Progenitor cell of endocrine pancreas (in vitro differentiated cells): ENCODE results near the gene SOAT1. TPM values are rescaled to one million over a fixed set of nuclear protein-coding genes. Genes with fewer than 3 reads are reported as not detected.

Experiments used
- DNase-seq: peaks from one replicate; pipeline ENCODE4 v3.0.0; 2021; ENCODE audit warnings: low spot score; ENCODE audit not compliant: unreplicated experiment
- H3K27ac Mint-ChIP-seq: 2 replicates; pipeline ENCODE4 v1.8.0; 2021; ENCODE audit warnings: mild to moderate bottlenecking, moderate library complexity, mixed read lengths
- H3K27me3 Mint-ChIP-seq: 2 replicates; pipeline ENCODE4 v1.8.0; 2021; ENCODE audit warnings: mixed read lengths
- H3K36me3 Mint-ChIP-seq: 2 replicates; pipeline ENCODE4 v1.8.0; 2022; ENCODE audit warnings: mixed read lengths; ENCODE audit not compliant: insufficient read depth
- H3K4me1 Mint-ChIP-seq: 2 replicates; pipeline ENCODE4 v1.8.0; 2021; ENCODE audit warnings: low read depth, mixed read lengths
- H3K4me3 Mint-ChIP-seq: 2 replicates; pipeline ENCODE4 v1.8.0; 2021; ENCODE audit warnings: low read depth, mild to moderate bottlenecking, moderate library complexity, mixed read lengths
- H3K9me3 Mint-ChIP-seq: 2 replicates; pipeline ENCODE4 v1.8.0; 2021; ENCODE audit warnings: low read depth, mixed read lengths
- CTCF ChIP-seq: fragments of 200-600 bp; sonication (generic); IDR thresholded peaks from one replicate; pipeline ENCODE4 v1.5.0; 2021; ENCODE audit warnings: antibody characterized with exemption, mild to moderate bottlenecking; ENCODE audit not compliant: unreplicated experiment
- total RNA-seq: library from RNA; stranded (reverse); gene quantifications from 2 replicates; pipeline ENCODE4 v1.2.1, GENCODE V29; 2021

SOAT1 gene
- total RNA-seq, 1 donor from 2014 or later, result 61.5 TPM

DNA sequence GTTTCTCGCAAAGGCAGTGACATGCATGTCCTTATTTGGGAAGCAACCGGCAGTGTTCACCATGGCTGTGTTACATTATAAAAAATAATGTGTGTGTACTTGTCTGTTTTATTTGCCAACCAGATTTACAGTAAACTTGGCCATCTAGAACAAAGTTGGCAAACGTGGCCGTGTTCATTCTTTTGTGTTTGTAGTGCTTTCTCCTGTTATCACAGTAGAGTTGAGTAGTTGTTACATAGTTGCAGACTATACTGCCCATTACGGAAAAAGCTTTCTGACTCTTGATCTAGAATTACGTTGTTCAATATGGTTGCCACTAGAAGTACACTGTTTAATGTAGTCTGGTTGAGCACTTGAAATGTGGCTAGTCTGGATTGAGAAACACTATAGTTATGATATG lies 19.4 kb downstream of the SOAT1 start:
- no peak for DNase-seq
- no peak for TF ChIP-seq CTCF
- Mint-ChIP-seq H3K27ac (no peak overlapping the region), H3K4me1 (peaks cover 2% of the 10 kb centered on the region), H3K9me3 (no peaks in the 10 kb centered on the region), H3K4me3 (no peak overlapping the region), H3K36me3 (peaks cover 27% of the 10 kb centered on the region), H3K27me3 (no peaks in the 10 kb centered on the region)

DNA sequence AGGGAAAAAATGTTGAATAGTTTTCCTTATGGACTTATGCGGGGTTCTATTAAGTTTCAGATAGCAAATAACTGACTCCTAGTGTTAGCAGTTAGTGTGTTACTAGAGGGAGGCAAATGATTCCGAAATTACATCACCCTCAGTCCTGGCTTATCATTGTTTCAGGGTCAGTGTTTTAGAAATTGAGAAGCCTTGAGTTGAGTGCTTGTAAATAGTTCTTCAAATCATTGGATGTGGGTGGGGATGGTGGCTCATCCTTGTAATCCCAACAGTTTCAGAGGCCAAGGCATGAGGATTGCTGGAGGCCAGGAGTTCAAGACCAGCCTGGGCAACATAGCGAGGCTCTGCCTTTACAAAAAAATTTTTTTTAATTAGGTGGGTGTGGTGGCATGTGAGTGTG lies 21.3 kb downstream of the SOAT1 start:
- peaks cover 29% of the 10 kb centered on the region for H3K36me3 Mint-ChIP-seq

GRCh38 chr1:179318491-179318890 lies 24.9 kb downstream of the SOAT1 start:
- H3K27me3 Mint-ChIP-seq, result no peaks in the 10 kb centered on the region
- no peak overlapping the region for H3K27ac Mint-ChIP-seq
- no peaks in the 10 kb centered on the region for H3K4me1 Mint-ChIP-seq
- no peak for DNase-seq
- peaks cover 30% of the 10 kb centered on the region for H3K36me3 Mint-ChIP-seq
- no peak overlapping the region for H3K4me3 Mint-ChIP-seq
- TF ChIP-seq CTCF, result no peak
- peaks cover 5% of the 10 kb centered on the region for H3K9me3 Mint-ChIP-seq

More for the DNA sequence above, 21.3 kb downstream of the SOAT1 start:
- no peaks in the 10 kb centered on the region for H3K9me3 Mint-ChIP-seq
- peaks cover 2% of the 10 kb centered on the region for H3K4me1 Mint-ChIP-seq
- no peak for DNase-seq
- no peak overlapping the region for H3K4me3 Mint-ChIP-seq
- H3K27me3 Mint-ChIP-seq, result no peaks in the 10 kb centered on the region
- H3K27ac Mint-ChIP-seq, result no peak overlapping the region
- TF ChIP-seq CTCF, result no peak

DNA sequence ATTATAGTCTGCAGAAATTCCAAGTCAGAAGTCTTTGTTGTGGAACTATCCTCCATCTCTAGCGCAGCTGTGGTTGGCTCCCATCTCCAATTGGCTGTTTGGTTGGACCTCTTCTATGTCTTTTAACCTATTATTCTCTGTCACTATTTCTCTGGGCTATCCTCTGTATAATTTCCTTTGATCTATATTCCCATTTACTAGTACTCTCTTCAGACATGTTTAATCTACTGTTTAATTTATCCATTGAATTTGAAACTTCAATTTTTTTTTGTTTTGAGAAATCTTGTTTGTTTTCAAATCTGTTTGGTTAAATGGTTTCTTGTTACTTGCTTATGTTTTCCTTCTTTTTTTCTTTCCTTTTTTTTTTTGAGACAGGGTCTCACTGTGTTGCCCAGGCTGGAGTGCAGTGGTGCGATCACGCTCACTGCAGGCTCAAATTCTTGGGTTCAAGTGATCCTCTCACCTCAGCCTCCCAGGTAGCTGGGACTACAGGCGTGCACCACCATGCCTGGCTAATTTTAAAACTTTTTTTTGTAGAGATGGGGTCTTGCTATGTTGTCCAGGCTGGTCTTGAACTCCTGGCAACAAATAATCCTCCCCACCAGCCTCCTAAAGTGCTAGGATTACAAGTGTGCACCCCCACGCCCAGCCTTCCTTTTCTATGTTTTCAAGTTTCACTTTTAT lies 28.1 kb downstream of the SOAT1 start:
- H3K36me3 Mint-ChIP-seq, result peaks cover 33% of the 10 kb centered on the region
- no peaks in the 10 kb centered on the region for H3K27me3 Mint-ChIP-seq
- no peak for TF ChIP-seq CTCF
- H3K4me3 Mint-ChIP-seq, result no peak overlapping the region
- H3K27ac Mint-ChIP-seq, result no peak overlapping the region
- no peak for DNase-seq
- H3K9me3 Mint-ChIP-seq, result peaks cover 5% of the 10 kb centered on the region
- no peaks in the 10 kb centered on the region for H3K4me1 Mint-ChIP-seq

GRCh38 chr1:179322557-179322956 lies 29.0 kb downstream of the SOAT1 start:
- Mint-ChIP-seq H3K4me1 (no peaks in the 10 kb centered on the region), H3K36me3 (peaks cover 36% of the 10 kb centered on the region), H3K4me3 (no peak overlapping the region), H3K9me3 (peaks cover 5% of the 10 kb centered on the region), H3K27me3 (no peaks in the 10 kb centered on the region), H3K27ac (no peak overlapping the region)
- no peak for DNase-seq
- no peak for TF ChIP-seq CTCF
